ENCODE data around the gene NPR2. TPM values are rescaled to one million over a fixed set of nuclear protein-coding genes. Genes with fewer than 3 reads are reported as not detected.

The NPR2 gene
- total and polyA plus RNA-seq, 4 donors = 6.2 to 16.1 (median 13.5) TPM

DNA sequence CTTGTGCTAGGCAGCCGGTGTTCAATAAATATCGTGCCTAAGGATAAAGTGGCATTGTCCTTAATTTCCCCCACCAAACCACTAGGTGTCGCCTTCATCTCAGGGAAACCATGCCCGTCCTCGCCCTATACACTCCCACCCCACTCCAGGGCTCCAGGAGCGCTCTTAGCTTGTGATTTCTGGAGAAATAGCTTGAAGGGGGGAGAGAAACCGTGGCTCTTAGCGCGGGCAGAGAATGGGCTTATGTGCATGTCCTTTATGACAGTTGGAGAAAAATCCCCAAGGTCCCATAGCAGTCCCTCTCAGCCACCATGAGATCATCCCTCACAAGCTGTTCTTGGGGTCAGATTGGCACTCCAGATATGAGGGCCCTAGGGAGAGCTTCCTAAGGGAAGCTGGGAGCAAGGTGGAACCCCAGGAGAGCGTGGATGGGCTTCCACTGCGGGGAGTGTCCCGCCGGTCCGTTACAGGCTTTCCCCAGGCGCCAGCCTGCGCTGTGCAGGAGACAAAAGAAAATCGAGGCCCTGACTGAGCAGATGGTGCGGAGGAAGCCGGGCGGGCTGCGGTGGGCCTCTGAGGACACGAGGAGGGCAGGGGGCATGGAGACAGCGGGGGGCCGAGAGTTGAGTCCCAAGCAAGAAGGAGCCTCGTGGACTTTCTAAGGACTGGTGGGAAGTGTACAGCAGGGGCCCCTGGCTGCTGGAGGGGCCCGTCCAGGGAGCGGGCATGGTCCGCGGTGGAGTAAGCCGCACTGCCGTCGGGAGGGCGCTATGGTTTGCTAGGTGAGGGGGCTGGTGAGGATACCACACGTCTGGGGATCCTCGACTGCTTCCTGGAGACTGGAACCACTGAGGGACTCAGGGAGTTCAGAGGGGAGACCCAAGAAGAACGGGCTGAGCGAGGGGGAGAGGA lies 750 bp upstream of the NPR2 start:
- H3K9ac ChIP-seq (ENCODE audit: insufficient read depth in 1 of 2, low read length in 2 of 2) = no peak overlapping the region
- peak; percentile 91 for ATAC-seq (ENCODE audit: insufficient read depth, low FRiP score)
- DNase-seq = peak; percentile 84 to 93 (median 92)
- H3K27me3 ChIP-seq (ENCODE audit: control insufficient read depth in 3 of 3, insufficient read depth in 3 of 3, low read length in 2 of 3) = no peaks in the 10 kb centered on the region
- peaks cover 0 to 34% (median 14%) of the 10 kb centered on the region in 5 donors for H3K4me1 ChIP-seq (ENCODE audit: control insufficient read depth in 5 of 5, insufficient read depth in 5 of 5, low read length in 5 of 5)
- peak overlapping the region in 1 of 2 donors; percentile 76 for H3K27ac ChIP-seq (ENCODE audit: low read depth in 1 of 2, low read length in 1 of 2)
- TF ChIP-seq, protein P1, sequence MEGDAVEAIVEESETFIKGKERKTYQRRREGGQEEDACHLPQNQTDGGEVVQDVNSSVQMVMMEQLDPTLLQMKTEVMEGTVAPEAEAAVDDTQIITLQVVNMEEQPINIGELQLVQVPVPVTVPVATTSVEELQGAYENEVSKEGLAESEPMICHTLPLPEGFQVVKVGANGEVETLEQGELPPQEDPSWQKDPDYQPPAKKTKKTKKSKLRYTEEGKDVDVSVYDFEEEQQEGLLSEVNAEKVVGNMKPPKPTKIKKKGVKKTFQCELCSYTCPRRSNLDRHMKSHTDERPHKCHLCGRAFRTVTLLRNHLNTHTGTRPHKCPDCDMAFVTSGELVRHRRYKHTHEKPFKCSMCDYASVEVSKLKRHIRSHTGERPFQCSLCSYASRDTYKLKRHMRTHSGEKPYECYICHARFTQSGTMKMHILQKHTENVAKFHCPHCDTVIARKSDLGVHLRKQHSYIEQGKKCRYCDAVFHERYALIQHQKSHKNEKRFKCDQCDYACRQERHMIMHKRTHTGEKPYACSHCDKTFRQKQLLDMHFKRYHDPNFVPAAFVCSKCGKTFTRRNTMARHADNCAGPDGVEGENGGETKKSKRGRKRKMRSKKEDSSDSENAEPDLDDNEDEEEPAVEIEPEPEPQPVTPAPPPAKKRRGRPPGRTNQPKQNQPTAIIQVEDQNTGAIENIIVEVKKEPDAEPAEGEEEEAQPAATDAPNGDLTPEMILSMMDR (IDR thresholded peaks at IDR 0.05; ENCODE audit: control extremely low read depth, extremely low read depth) = peak; percentile 93
- 52 to 58% methylated on average over 37 of the region's 37 CpGs for WGBS, 2 donors
- no peak overlapping the region for H3K4me3 ChIP-seq
- no peaks in the 10 kb centered on the region for H3K9me3 ChIP-seq (ENCODE audit: control insufficient read depth in 4 of 4, insufficient read depth in 3 of 4, low read length in 3 of 4)
- H3K36me3 ChIP-seq (ENCODE audit: control insufficient read depth in 4 of 4, insufficient read depth in 4 of 4, low read length in 4 of 4) = no peaks in the 10 kb centered on the region

DNA sequence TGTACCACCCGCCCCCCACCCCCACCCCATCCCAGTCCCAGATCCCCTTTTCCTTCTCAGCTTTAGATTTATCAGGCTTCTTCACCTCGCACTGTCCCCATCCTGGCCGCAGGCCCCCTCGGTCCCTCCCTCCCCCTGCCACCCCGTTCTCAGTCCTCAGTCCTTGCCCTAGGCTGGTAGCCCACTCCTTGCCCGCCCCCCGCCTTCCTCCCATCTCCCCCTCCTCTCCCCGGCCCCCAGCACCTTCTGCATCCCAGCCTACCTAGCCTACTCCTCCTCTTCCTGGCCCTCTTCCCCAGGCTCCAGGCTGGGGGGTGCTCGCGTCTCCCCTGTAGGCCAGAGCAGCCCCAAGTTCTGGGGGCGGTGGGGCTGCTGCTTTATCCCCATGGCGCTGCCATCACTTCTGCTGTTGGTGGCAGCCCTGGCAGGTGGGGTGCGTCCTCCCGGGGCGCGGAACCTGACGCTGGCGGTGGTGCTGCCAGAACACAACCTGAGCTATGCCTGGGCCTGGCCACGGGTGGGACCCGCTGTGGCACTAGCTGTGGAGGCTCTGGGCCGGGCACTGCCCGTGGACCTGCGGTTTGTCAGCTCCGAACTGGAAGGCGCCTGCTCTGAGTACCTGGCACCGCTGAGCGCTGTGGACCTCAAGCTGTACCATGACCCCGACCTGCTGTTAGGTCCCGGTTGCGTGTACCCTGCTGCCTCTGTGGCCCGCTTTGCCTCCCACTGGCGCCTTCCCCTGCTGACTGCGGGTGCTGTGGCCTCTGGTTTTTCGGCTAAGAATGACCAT lies 828 bp downstream of the NPR2 start:
- DNase-seq = no peak
- H3K27me3 ChIP-seq (ENCODE audit: control insufficient read depth in 3 of 3, insufficient read depth in 3 of 3, low read length in 2 of 3) = no peaks in the 10 kb centered on the region
- H3K9ac ChIP-seq (ENCODE audit: insufficient read depth in 1 of 2, low read length in 2 of 2) = no peak overlapping the region
- TF ChIP-seq, protein P1 (IDR thresholded peaks at IDR 0.05; ENCODE audit: control extremely low read depth, extremely low read depth) = no peak
- H3K36me3 ChIP-seq (ENCODE audit: control insufficient read depth in 4 of 4, insufficient read depth in 4 of 4, low read length in 4 of 4) = no peaks in the 10 kb centered on the region
- H3K9me3 ChIP-seq (ENCODE audit: control insufficient read depth in 4 of 4, insufficient read depth in 3 of 4, low read length in 3 of 4) = no peaks in the 10 kb centered on the region
- peaks cover 0 to 34% (median 14%) of the 10 kb centered on the region in 5 donors for H3K4me1 ChIP-seq (ENCODE audit: control insufficient read depth in 5 of 5, insufficient read depth in 5 of 5, low read length in 5 of 5)
- 86 to 91% methylated on average over 30 to 34 of the region's 34 CpGs for WGBS, 2 donors
- H3K27ac ChIP-seq (ENCODE audit: low read depth in 1 of 2, low read length in 1 of 2) = no peak overlapping the region
- H3K4me3 ChIP-seq = no peak overlapping the region
- no peak for ATAC-seq (ENCODE audit: insufficient read depth, low FRiP score)

DNA sequence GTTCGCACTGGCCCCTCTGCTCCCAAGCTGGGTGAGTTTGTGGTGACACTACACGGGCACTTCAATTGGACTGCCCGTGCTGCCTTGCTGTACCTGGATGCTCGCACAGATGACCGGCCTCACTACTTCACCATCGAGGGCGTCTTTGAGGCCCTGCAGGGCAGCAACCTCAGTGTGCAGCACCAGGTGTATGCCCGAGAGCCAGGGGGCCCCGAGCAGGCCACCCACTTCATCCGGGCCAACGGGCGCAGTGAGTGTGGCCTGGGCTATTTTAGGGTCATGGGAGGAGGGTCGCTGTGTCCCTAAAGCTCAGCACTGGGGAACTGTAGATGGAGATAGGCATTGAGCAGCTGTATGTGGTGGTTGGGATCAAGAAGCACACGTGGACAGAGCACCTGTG lies 1.4 kb downstream of the NPR2 start:
- H3K9ac ChIP-seq (ENCODE audit: insufficient read depth in 1 of 2, low read length in 2 of 2) = peak overlapping the region in 1 of 2 donors; percentile 71
- no peak overlapping the region for H3K4me3 ChIP-seq
- TF ChIP-seq, protein P1 (IDR thresholded peaks at IDR 0.05; ENCODE audit: control extremely low read depth, extremely low read depth) = no peak

More for the DNA sequence above, 1.4 kb downstream of the NPR2 start:
- ATAC-seq (ENCODE audit: insufficient read depth, low FRiP score) (no peak), DNase-seq (no peak)
- H3K27ac ChIP-seq (ENCODE audit: low read depth in 1 of 2, low read length in 1 of 2) = no peak overlapping the region
- H3K9me3 ChIP-seq (ENCODE audit: control insufficient read depth in 4 of 4, insufficient read depth in 3 of 4, low read length in 3 of 4) = no peaks in the 10 kb centered on the region
- H3K36me3 ChIP-seq (ENCODE audit: control insufficient read depth in 4 of 4, insufficient read depth in 4 of 4, low read length in 4 of 4) = no peaks in the 10 kb centered on the region
- peaks cover 0 to 34% (median 14%) of the 10 kb centered on the region in 5 donors for H3K4me1 ChIP-seq (ENCODE audit: control insufficient read depth in 5 of 5, insufficient read depth in 5 of 5, low read length in 5 of 5)
- H3K27me3 ChIP-seq (ENCODE audit: control insufficient read depth in 3 of 3, insufficient read depth in 3 of 3, low read length in 2 of 3) = no peaks in the 10 kb centered on the region
- 93 to 96% methylated on average over 14 of the region's 14 CpGs for WGBS, 2 donors

Data from lung (tissue), 12 donors.